ENCODE measurements around the gene MAEA.
"Not testable (repeated sequence)": the region's sequence is repeated elsewhere in the genome, so short reads cannot be mapped to it uniquely, and the experiment has no call there.

Gene MAEA

DNA sequence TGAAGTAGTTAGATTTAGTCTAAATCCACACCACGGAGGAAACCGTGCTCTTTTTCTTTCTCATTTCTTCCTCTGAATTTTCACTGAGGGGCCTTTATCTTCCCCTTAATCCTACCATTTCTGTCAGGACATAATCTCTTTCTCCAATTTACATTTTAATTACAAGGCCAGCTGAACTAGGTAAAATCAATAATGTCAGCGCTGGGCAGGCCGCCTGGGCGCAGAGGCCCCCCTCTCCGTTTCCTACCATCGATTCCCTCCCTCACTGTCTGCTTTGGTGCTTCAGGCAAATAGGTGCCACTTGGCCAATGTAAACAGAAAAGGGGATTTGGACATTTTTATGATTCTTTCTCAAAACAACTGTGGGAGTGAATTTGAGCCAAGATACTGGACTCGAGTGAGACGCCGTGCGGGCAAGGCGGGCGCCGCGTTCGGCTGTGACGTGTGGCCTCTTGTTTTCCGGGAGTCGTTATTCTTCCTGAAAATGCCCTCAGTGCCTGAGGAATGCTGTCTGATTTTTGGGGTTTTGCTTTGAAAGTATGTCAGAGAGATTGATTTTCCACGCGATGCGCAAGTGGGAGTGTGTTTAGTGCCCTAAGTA, 79.9 kb downstream of the MAEA start:
- no peak for DNase-seq

- DNase-seq = no peak
Measured at GRCh38 chr4:1370321-1371124, 80.8 kb downstream of the MAEA start.

DNA sequence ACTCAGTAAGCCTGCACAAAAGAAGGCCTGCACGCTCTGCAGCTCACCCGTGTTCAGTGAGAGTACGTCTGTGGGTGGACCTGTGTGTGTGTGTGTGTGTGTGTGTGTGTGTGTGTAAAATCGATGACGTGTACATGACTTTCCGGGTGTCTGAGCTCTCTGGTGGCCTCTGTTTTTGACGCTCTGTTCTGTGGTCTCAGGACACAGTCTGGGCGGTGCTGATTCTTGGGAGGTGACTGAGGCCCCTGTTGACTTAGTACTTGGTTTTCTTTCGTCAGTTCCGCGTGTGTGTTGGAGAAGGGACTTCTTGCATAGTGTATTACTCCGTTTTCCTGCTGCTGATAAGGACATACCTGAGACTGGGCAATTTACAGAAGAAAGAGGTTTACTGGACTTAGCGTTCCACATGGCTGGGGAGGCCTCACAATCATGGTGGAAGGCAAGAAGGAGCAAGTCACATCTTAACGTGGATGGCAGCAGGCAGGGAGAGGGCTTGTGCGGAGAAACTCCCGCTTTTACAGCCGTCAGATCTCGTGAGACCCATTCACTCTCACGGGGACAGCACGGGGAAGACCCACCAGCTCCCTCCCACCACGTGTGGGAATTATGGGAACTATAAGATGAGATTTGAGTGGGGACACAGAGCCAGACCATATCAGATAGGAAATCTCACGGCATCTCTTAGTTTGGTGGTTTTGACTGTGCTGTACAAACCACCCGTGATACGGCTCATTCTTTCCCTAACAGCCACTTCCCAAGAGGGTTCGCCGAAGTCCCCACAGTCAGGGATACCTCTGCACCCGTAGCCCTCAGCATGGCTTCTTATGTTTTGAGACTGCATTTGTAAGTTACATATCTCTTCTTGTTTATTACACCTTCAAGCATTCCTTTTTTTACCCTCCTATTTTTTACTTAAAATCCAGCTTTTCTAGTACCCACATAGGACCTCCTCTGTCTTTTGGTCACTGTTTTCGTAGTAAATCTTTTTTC, 81.8 kb downstream of the MAEA start:
- DNase-seq = no peak

- DNase-seq = not testable (repeated sequence)
Measured at GRCh38 chr4:1372576-1372975, 82.9 kb downstream of the MAEA start.

DNA sequence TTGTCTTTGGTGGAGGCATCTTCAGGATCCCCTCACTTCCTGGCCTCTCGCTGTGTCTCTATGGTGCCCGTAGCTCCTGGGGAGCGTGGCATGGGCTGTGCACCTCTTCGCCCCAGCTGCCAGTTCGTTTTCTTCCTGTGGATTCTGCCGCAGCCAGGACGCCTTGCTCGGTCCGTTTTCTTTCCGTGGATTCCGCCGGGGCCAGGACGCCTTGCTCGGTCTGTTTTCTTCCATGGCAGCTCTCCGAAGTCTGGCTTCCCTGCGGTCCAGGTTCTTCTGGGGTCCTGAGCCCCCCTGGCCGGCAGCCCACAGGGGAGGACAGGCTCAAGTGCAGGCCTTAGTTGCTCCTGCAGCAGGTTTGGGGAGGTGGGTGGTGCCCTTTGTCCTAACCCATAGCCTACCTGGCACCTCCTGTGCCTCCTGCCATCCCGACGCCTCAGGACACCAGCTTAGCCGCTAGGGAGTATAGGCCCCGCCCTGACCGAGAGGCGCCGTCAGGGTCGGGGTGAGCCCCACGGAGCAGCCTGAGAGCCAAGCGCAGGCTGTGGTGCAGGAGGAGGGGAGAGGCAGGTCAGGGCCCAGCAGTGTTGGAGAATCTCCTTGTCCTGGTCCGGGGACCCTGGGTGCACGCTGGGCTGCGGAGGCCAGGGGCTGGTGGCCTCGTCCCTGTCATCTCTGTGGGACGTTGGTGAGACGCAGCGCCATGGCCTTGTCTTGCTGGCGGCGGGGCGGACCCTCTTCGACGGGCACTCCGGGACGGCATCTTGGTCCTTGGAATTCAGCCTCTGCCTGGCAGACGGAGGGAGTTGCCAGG, 84.4 kb downstream of the MAEA start:
- no peak for DNase-seq

DNA sequence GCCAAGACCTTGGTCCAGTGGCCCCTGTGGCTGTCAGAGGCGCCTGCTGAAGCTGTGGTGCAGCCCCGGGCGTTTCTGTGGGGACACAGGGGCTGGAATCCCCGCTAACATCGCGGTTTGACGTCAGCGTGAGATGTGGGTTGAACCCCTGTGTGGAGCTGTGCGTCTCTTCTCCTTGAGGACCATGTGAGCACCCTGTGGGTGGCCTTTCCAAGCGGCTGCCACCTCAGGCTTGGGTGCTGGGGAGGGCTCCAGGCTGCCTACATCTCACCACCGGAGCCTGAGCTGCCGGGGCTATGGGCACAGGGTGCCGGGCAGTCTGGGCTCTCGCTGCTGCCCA, 85.0 kb downstream of the MAEA start:
- DNase-seq = no peak

- no peak for DNase-seq
Measured at GRCh38 chr4:1375051-1375721, 85.5 kb downstream of the MAEA start.

DNA sequence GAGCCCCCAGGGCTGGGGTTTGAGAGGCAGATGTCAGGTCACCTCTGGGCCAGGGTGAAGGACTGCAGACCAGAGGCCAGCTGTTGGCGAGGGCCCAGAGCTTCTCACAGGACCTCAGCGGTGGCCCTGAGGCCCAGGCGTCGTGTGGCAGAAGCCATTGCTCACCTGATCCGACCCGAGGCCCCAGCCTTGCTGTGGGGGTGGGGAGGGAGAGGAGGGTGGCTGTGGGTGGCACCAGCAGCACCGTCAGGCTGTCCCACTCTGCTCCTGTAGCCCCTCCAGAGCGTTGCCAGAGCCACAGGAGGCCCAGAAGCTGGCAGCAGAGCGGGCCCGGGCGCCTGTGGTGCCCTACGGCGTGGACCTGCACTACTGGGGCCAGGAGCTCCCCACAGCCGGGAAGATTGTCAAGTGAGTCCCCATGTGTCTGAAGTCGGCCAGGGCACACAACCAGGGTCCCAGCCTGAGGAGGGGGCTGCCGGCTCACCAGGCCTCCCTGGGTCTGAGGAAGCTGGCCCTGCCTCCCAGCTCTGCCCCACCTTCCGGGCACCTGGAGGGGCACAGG, 86.2 kb downstream of the MAEA start:
- DNase-seq = no peak

- DNase-seq = no peak
Measured at GRCh38 chr4:1376391-1376840, 86.7 kb downstream of the MAEA start.

DNA sequence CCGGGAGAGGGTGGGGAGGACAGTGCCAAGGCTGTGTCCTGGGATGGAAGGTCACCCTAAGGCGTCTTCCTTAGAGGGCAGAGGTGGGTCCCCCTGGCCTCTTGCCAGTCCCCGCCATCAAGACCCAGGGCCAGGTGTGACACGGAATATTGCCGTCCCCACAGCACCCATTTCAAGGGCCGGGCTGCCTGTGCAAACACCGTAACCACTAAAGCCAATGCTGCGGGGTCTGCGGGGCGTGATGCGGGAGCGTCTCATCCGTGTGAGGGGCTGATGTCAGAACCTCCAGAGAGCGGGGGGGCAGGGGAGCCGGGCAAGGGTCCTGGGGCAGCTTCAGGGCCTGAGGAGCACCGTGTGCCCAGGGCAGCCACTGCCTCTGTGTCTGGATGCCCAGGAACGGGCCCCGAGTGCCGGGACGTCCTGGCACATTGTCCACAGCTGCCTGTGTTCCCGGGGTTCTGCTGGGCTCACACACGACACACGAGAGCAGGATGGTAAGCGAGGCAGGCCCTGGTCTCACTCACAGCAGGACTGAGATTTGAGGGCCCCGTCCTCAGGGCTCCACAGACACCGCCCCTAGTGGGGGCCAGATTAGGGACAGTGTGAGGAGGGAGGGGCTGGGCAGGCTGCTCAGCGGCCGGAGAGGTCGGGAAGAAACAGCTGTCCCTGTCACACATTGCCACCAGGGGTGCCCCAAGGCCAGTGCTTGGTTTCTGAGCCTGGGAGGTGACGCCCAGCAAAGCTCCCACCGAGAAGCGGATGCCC, 87.3 kb downstream of the MAEA start:
- no peak for DNase-seq

GRCh38 chr4:1377606-1378261, 88.0 kb downstream of the MAEA start:
- no peak for DNase-seq

- no peak for DNase-seq
Measured at GRCh38 chr4:1378559-1379231, 89.0 kb downstream of the MAEA start.

- no peak for DNase-seq
Measured at GRCh38 chr4:1379351-1379781, 89.7 kb downstream of the MAEA start.

DNA sequence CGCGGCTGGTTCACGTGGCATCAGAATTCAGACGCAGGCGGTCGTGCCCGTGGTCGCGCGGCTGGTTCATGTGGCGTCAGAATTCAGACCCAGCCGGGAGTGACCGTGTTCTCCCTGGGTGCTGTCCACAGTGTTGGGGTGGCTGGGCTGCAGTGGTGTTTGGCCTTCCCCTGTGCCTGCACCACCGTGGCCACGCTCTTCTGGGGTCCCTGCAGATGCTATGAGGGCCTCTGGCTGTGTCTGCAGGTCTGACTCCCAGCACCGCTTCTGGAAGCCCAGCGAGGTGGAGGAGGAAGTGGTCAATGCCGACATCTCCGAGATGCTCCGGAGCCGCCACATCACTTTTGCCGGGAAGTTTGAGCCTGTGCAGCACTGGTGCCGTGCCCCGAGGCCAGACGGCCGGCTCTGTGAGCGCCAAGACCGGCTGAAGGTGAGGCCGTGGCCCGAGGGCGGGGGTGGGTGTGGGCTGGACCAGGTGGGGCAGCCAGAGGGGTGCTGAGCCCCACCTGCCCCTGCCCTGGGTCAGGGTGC, 90.2 kb downstream of the MAEA start:
- DNase-seq = no peak

DNA sequence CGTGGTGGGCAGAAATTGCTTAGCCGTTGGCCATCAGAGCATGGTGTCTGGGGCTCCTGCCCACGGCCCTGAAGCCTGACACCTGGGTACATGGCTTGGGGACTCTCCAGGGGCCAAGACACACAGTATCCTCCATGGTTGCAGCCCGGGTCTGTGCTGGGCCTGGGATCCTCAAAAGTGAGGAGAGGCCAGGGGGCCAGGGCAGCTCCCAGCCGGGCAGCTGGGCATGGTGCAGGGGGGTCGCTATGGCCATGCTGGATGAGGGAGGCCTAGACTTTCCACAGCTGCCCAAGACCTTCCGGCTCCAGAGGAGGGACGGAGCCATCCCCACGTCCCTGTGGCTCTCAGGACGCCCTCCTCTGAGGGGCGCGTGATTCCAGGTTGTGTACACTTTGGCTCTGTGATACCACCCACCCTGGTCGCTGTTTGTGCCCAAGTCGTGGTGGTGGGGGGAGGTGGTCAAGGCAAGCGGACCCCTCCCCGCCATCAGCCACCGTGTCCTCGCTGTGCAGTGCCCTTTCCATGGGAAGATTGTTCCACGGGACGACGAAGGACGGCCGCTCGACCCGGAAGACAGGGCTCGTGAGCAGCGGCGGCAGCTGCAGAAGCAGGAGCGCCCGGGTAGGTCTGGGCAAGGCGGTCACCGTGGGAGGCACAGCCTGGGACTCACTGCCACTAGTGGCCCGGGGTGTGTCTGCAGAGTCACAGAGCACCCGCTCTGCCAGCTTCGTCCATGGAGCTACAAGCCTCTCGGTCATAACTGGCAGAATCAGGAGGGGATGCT, 90.9 kb downstream of the MAEA start:
- no peak for DNase-seq

DNA sequence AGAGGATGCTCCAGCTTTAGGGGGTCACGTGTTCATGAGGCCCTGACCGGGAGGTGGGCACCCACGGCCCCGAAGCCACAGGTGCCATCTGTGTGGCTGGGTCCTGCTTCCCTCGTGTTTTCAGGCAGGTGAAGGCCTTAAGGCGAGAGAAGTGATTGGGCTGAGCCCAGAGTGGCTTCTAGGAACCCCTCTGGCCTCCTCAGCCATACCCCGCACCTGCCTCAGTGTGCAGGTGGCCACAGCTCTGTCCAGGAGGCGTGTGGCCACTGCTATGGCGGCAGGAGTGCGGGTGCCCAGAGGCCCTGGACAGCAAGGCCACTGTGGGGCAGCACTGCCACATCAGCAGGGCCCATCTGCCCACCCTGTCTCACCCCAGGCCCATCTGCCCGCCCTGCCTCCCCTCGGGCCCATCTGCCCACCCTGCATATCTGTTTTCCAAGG, 91.5 kb downstream of the MAEA start:
- DNase-seq = no peak

GRCh38 chr4:1381944-1382541, 92.4 kb downstream of the MAEA start:
- no peak for DNase-seq
